Measurements from ENCODE around the gene SLIT1. TPM values are rescaled to one million over a fixed set of nuclear protein-coding genes. Genes with fewer than 3 reads are reported as not detected.

SLIT1 gene
- polyA plus RNA-seq, 1 donor from 2014 or later = 9.5 TPM

- Histone ChIP-seq H3K4me2 (ENCODE audit: low read length) (no peak overlapping the region), H3K9me2 (ENCODE audit: insufficient read depth, low read length) (no peaks in the 10 kb centered on the region), H3K4me3 (ENCODE audit: low read length) (no peak overlapping the region), H3K9me3 (ENCODE audit: low read length) (no peaks in the 10 kb centered on the region), H3K79me2 (replicated peaks; ENCODE audit: insufficient read depth, low read length) (no peaks in the 10 kb centered on the region), H3F3A (ENCODE audit: insufficient read depth, low read length, poor library complexity, severe bottlenecking) (no peaks in the 10 kb centered on the region), H4K20me1 (ENCODE audit: insufficient read depth) (no peaks in the 10 kb centered on the region), H3K27ac (ENCODE audit: low read length) (no peak overlapping the region), H3K9ac (ENCODE audit: low read length) (no peak overlapping the region), H3K27me3 (ENCODE audit: insufficient read depth, low read depth, low read length) (no peaks in the 10 kb centered on the region), H3K36me3 (ENCODE audit: insufficient read depth, low read length) (no peaks in the 10 kb centered on the region), H2AFZ (ENCODE audit: low read depth, low read length) (no peak overlapping the region)
- no peak for TF ChIP-seq REST (IDR thresholded peaks at IDR 0.05; ENCODE audit: borderline replicate concordance)
- TF ChIP-seq SMC3 (conservative IDR thresholded peaks at IDR 0.05; ENCODE audit: poor library complexity) = no peak
- no peak for TF ChIP-seq RAD21 (conservative IDR thresholded peaks at IDR 0.05)
- no peak for TF ChIP-seq EZH2 (IDR thresholded peaks at IDR 0.05; ENCODE audit: borderline replicate concordance, insufficient read depth, low read length, poor library complexity, severe bottlenecking)
- TF ChIP-seq EP300 (conservative IDR thresholded peaks at IDR 0.05; ENCODE audit: poor library complexity, severe bottlenecking) = no peak
- no peak for TF ChIP-seq MXI1 (conservative IDR thresholded peaks at IDR 0.05; ENCODE audit: poor library complexity, severe bottlenecking)
Measured at GRCh38 chr10:97010695-97011206, 175.0 kb downstream of the SLIT1 start.

GRCh38 chr10:97007417-97007816 is 178.3 kb downstream of the SLIT1 start:
- Histone ChIP-seq H3K9me2 (ENCODE audit: insufficient read depth, low read length) (no peaks in the 10 kb centered on the region), H3K27me3 (ENCODE audit: insufficient read depth, low read depth, low read length) (no peaks in the 10 kb centered on the region), H3K4me3 (ENCODE audit: low read length) (no peak overlapping the region), H3K36me3 (ENCODE audit: insufficient read depth, low read length) (no peaks in the 10 kb centered on the region), H2AFZ (ENCODE audit: low read depth, low read length) (no peak overlapping the region), H3K79me2 (replicated peaks; ENCODE audit: insufficient read depth, low read length) (no peaks in the 10 kb centered on the region), H3F3A (ENCODE audit: insufficient read depth, low read length, poor library complexity, severe bottlenecking) (no peaks in the 10 kb centered on the region), H3K27ac (ENCODE audit: low read length) (no peak overlapping the region), H3K9me3 (ENCODE audit: low read length) (no peaks in the 10 kb centered on the region), H4K20me1 (ENCODE audit: insufficient read depth) (no peaks in the 10 kb centered on the region), H3K4me2 (ENCODE audit: low read length) (no peak overlapping the region), H3K9ac (ENCODE audit: low read length) (no peak overlapping the region)
- TF ChIP-seq SMC3 (conservative IDR thresholded peaks at IDR 0.05; ENCODE audit: poor library complexity) (no peak), POLR2AphosphoS5 (IDR thresholded peaks at IDR 0.05) (no peak), MXI1 (conservative IDR thresholded peaks at IDR 0.05; ENCODE audit: poor library complexity, severe bottlenecking) (no peak), RAD21 (conservative IDR thresholded peaks at IDR 0.05) (no peak), EZH2 (IDR thresholded peaks at IDR 0.05; ENCODE audit: borderline replicate concordance, insufficient read depth, low read length, poor library complexity, severe bottlenecking) (no peak), CTCF (IDR thresholded peaks at IDR 0.05; ENCODE audit: poor library complexity, severe bottlenecking) (no peak), REST (IDR thresholded peaks at IDR 0.05; ENCODE audit: borderline replicate concordance) (no peak), TAF1 (IDR thresholded peaks at IDR 0.05; ENCODE audit: low read depth) (no peak), EP300 (conservative IDR thresholded peaks at IDR 0.05; ENCODE audit: poor library complexity, severe bottlenecking) (no peak)

All from neural cell (in vitro differentiated cells).